Measurements from ENCODE around the gene HOXB8.

GRCh38 chr17:48627623-48628521 lies 12.8 kb upstream of the HOXB8 start:
- no peak for TF ChIP-seq CTBP1 (IDR thresholded peaks at IDR 0.05; ENCODE audit: borderline replicate concordance)
- no peak for TF ChIP-seq L3MBTL2 (conservative IDR thresholded peaks at IDR 0.05)
- no peak for TF ChIP-seq FOXK2 (IDR thresholded peaks at IDR 0.05)
- TF ChIP-seq SUZ12 (IDR thresholded peaks at IDR 0.05), result no peak
- TF ChIP-seq FOXM1 (IDR thresholded peaks at IDR 0.05; ENCODE audit: borderline replicate concordance), result no peak
- no peak for TF ChIP-seq NFRKB (IDR thresholded peaks at IDR 0.05)
- TF ChIP-seq PKNOX1 (IDR thresholded peaks at IDR 0.05), result no peak
